SU-DHL-6 (cell line): ENCODE results near the gene INPP4B.

ENCODE experiments used
- H2AFZ ChIP-seq: fragments of 200-600 bp; sonication (generic); 2 replicates; pipeline ENCODE4 v1.6.1; 2014; ENCODE audit warnings: low read depth, mild to moderate bottlenecking, moderate library complexity, mixed read lengths, antibody characterized with exemption, low read length; ENCODE audit not compliant: severe bottlenecking
- H3F3A ChIP-seq: fragments of 200-600 bp; shearing (Covaris generic); 2 replicates; pipeline ENCODE4 v1.6.0; 2016; ENCODE audit warnings: antibody characterized with exemption, mild to moderate bottlenecking; ENCODE audit not compliant: insufficient read depth
- H3K27ac ChIP-seq: fragments of 200-600 bp; sonication (generic); 2 replicates; pipeline ENCODE4 v1.5.1; 2016; ENCODE audit warnings: low read depth, mild to moderate bottlenecking, low read length, moderate library complexity, mixed read lengths
- H3K27me3 ChIP-seq: fragments of 200-600 bp; sonication (generic), shearing (Covaris generic); 2 replicates; pipeline ENCODE4 v1.6.0; 2014; ENCODE audit warnings: mild to moderate bottlenecking, low read length
- H3K36me3 ChIP-seq: fragments of 200-600 bp; sonication (generic); 2 replicates; pipeline ENCODE4 v1.6.1; 2014; ENCODE audit warnings: mild to moderate bottlenecking, low read length, mixed read lengths
- H3K4me2 ChIP-seq: fragments of 300-600, 200-600 bp; shearing (Covaris generic), sonication (generic); 2 replicates; pipeline ENCODE4 v1.6.0; 2014; ENCODE audit warnings: low read length, low read depth, mild to moderate bottlenecking; ENCODE audit not compliant: poor library complexity, severe bottlenecking
- H3K4me3 ChIP-seq: fragments of 200-600 bp; sonication (generic); 2 replicates; pipeline ENCODE4 v1.5.1; 2014; ENCODE audit warnings: antibody characterized with exemption, low read length, mild to moderate bottlenecking, mixed read lengths; ENCODE audit not compliant: insufficient read depth, poor library complexity, severe bottlenecking
- H3K79me2 ChIP-seq: fragments of 200-600 bp; sonication (generic); 2 replicates; pipeline ENCODE4 v1.6.1; 2014; ENCODE audit warnings: mild to moderate bottlenecking, low read length, moderate library complexity; ENCODE audit not compliant: insufficient read depth
- H3K9ac ChIP-seq: fragments of 200-600 bp; sonication (generic); 2 replicates; pipeline ENCODE4 v1.7.0; 2014; ENCODE audit warnings: mild to moderate bottlenecking, low read length
- H3K9me2 ChIP-seq: fragments of 200-600 bp; sonication (generic); replicated peaks from 2 replicates; pipeline ENCODE4 v1.6.1; 2014; ENCODE audit warnings: low read length; ENCODE audit not compliant: insufficient read depth
- H3K9me3 ChIP-seq: fragments of 200-600 bp; sonication (generic); 2 replicates; pipeline ENCODE4 v1.6.1; 2014; ENCODE audit warnings: low read length, mixed read lengths; ENCODE audit not compliant: insufficient read depth
- H4K20me1 ChIP-seq: fragments of 200-600 bp; sonication (generic); 2 replicates; pipeline ENCODE4 v1.6.1; 2014; ENCODE audit warnings: low read depth, mild to moderate bottlenecking, antibody characterized with exemption, low read length, moderate library complexity, mixed read lengths
- EZH2phosphoT487 ChIP-seq: fragments of 200-600 bp; sonication (generic), shearing (Covaris generic); conservative IDR thresholded peaks from 2 replicates; pipeline ENCODE4 v1.6.1; 2018; ENCODE audit warnings: mild to moderate bottlenecking, antibody characterized with exemption, low read length, moderate library complexity, mixed read lengths
- TF ChIP-seq, protein P1 (sequence below): fragments of 200-600 bp; sonication (generic); IDR thresholded peaks from one replicate; pipeline ENCODE4 v1.5.1; 2017; ENCODE audit warnings: antibody characterized with exemption, mild to moderate bottlenecking, low read length, moderate library complexity; ENCODE audit not compliant: insufficient read depth, poor library complexity, severe bottlenecking

Gene INPP4B

DNA sequence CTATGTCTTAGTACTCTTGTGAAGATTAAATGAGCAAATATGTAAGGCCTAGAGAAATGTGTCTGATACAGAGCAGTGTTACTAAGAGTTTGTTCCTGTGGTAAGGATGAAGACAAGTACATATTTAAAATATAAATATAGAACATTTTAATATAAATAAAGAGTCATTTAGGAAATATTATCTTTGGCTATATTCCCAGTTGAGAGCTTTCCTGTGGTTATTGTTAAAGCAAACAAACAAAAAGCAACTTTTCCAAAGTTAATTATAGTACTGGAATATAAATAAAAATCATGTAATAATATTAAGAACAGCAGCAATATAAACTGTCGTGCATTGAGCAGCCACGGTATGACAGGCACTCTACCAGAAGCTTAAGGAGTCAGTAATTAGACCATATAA lies 472.5 kb downstream of the INPP4B start:
- H4K20me1 ChIP-seq: no peaks in the 10 kb centered on the region
- no peaks in the 10 kb centered on the region for H3K36me3 ChIP-seq

DNA sequence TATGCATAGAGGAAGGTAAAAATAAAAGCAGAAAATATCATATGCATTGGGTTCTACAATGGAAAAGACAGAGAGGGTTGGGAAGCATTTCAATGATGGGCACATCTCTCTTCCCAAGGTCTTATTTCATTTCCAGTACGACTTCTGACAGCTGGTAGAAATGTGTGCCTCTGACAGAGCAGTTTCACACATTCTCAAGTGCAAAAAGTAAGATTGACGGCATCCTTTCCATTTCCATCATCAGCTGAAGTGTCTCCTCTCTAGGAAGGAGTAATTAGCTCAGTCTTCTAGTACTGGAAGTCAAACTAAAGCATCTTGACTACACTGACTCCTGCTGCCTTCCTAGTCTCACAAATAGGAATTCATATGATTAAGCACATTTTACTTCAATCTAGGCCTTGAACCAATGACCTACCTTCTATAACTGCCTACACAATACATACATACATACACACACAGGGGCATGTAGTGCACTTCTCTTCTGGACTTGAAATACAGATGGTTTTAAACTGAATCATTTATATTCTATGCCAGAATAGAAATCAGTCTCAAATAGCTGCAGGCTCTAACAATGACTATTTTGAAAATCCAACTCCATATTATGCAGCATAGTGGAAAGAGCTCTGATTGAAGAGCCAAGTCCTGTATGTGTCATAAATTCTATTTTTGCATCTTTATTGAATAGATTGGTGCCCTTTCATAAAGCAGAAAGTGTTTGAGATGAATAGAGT lies 473.4 kb downstream of the INPP4B start:
- no peak overlapping the region for H3K27ac ChIP-seq
- no peak overlapping the region for H3K4me2 ChIP-seq
- H4K20me1 ChIP-seq: no peaks in the 10 kb centered on the region
- no peak overlapping the region for H3K9ac ChIP-seq
- TF ChIP-seq EZH2phosphoT487: no peak
- no peak overlapping the region for H3K4me3 ChIP-seq
- H2AFZ ChIP-seq: no peak overlapping the region
- no peaks in the 10 kb centered on the region for H3K9me3 ChIP-seq
- no peaks in the 10 kb centered on the region for H3F3A ChIP-seq
- no peaks in the 10 kb centered on the region for H3K36me3 ChIP-seq
- no peaks in the 10 kb centered on the region for H3K27me3 ChIP-seq
- H3K79me2 ChIP-seq: no peaks in the 10 kb centered on the region
- no peaks in the 10 kb centered on the region for H3K9me2 ChIP-seq

More for the DNA sequence above, 472.5 kb downstream of the INPP4B start:
- Histone ChIP-seq H3K9me2 (no peaks in the 10 kb centered on the region), H3K27me3 (no peaks in the 10 kb centered on the region), H3K4me2 (no peak overlapping the region), H3K79me2 (no peaks in the 10 kb centered on the region), H2AFZ (no peak overlapping the region), H3K9ac (no peak overlapping the region), H3K9me3 (no peaks in the 10 kb centered on the region), H3F3A (no peaks in the 10 kb centered on the region), H3K4me3 (no peak overlapping the region), H3K27ac (no peak overlapping the region)
- no peak for TF ChIP-seq EZH2phosphoT487
- TF ChIP-seq, protein P1, sequence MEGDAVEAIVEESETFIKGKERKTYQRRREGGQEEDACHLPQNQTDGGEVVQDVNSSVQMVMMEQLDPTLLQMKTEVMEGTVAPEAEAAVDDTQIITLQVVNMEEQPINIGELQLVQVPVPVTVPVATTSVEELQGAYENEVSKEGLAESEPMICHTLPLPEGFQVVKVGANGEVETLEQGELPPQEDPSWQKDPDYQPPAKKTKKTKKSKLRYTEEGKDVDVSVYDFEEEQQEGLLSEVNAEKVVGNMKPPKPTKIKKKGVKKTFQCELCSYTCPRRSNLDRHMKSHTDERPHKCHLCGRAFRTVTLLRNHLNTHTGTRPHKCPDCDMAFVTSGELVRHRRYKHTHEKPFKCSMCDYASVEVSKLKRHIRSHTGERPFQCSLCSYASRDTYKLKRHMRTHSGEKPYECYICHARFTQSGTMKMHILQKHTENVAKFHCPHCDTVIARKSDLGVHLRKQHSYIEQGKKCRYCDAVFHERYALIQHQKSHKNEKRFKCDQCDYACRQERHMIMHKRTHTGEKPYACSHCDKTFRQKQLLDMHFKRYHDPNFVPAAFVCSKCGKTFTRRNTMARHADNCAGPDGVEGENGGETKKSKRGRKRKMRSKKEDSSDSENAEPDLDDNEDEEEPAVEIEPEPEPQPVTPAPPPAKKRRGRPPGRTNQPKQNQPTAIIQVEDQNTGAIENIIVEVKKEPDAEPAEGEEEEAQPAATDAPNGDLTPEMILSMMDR: no peak

DNA sequence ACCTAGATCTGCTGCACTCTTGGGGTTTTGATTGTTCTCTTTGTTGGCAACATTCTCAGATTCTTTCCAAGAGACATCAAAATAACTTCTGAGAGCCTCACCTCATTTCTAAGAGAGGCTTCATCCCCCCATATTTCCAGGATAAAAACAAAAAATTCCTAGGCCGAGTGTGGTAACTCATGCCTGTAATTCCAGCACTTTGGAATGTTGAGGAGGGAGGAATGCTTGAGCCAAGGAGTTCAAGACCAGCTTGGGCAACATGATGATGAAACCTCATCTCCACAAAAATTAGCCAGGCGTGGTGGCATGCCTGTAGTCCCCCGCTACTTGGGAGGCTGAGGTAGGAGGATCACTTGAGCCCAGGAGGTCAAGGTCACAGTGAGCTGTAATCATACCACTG lies 477.0 kb downstream of the INPP4B start:
- H3K27ac ChIP-seq: no peak overlapping the region
- no peak for TF ChIP-seq EZH2phosphoT487
- TF ChIP-seq, protein P1: no peak

DNA sequence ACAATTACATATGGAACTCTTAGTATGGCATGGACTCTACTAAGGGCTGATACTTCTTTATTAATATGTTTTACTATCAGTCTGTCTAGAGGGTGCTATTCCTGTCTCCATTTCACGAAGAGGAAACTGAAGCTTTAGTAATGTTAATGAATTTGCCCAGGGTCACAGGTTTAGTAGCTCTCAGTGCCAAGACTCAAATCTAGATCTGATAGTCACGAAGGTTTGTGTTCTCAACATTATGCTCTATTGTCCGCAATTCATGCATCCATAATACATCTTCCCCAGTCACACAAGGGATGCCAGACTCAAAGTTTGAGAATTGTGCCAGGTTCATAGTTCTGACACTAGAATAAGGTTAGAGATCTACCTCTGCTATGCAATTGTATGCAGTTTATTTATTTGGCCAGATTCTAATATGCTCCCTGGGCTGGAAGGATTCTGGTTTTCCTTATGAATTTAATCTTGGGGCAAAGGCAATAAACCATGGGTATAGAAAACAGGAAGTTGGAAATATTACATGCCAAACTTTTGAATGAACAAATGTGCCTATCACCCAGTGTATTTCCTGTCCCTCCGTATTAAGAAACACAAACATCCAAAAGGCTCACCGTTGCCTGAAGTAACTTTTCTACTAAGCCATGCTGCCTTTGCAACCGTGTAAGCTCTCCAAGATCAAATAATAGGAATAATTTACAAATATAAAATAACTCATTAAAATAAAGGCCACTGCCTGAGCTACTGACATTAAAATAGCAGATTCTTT lies 478.5 kb downstream of the INPP4B start:
- H3K4me3 ChIP-seq: no peak overlapping the region
- H3K9me3 ChIP-seq: no peaks in the 10 kb centered on the region
- no peak overlapping the region for H2AFZ ChIP-seq
- H3K36me3 ChIP-seq: no peaks in the 10 kb centered on the region
- no peak overlapping the region for H3K27ac ChIP-seq
- TF ChIP-seq, protein P1: no peak
- no peaks in the 10 kb centered on the region for H3K27me3 ChIP-seq
- H3F3A ChIP-seq: no peaks in the 10 kb centered on the region
- H4K20me1 ChIP-seq: no peaks in the 10 kb centered on the region
- H3K79me2 ChIP-seq: no peaks in the 10 kb centered on the region
- no peaks in the 10 kb centered on the region for H3K9me2 ChIP-seq
- H3K9ac ChIP-seq: no peak overlapping the region
- H3K4me2 ChIP-seq: no peak overlapping the region

More for the DNA sequence above, 477.0 kb downstream of the INPP4B start:
- Histone ChIP-seq H3K4me2 (no peak overlapping the region), H3K9me2 (no peaks in the 10 kb centered on the region), H2AFZ (no peak overlapping the region), H3K9me3 (no peaks in the 10 kb centered on the region), H3K27me3 (no peaks in the 10 kb centered on the region), H4K20me1 (no peaks in the 10 kb centered on the region), H3K9ac (no peak overlapping the region), H3K79me2 (no peaks in the 10 kb centered on the region), H3K4me3 (no peak overlapping the region), H3K36me3 (no peaks in the 10 kb centered on the region), H3F3A (no peaks in the 10 kb centered on the region)
